NCI-H2107 treated with DMSO at 0.1 percent for 48 hours (cell line): ENCODE measurements around the gene ITPKB.
"Not testable (repeated sequence)": the region's sequence is repeated elsewhere in the genome, so short reads cannot be mapped to it uniquely, and the experiment has no call there.

Source experiments
- DNase-seq: peaks from one replicate; lab custom pipeline; 2025; ENCODE audit not compliant: unreplicated experiment; lab: John Stamatoyannopoulos, UW

The ITPKB gene

DNA sequence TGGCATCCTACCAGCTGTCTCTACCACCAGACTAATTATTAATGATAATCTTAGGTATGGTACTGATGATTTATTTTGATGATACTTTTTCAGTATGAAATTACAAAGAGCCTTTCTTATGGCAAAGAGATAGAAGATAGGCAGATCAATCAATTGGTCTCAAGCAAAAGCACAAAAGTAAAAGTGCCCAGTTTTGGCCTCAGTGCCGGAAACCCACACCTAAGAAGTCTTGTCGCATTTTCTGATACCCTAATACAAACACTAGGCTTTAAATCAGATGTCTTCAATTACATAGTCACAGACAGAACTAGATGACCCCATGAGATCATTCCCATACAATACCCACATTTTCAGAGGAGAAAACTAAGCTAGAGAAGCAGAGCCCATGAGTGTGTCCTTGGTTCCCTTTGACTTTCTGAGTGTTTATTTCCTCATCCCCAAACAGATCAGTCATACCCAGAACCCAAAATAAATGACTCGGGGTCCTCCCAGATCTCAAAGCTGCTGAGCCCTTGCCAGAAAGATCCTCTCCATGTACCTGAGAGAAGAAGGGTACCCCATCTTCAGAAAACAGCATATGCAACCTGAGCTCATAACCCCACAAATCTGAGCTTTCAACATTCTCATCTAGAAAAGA, 7.7 kb downstream of the ITPKB start:
- DNase-seq, result no peak

DNA sequence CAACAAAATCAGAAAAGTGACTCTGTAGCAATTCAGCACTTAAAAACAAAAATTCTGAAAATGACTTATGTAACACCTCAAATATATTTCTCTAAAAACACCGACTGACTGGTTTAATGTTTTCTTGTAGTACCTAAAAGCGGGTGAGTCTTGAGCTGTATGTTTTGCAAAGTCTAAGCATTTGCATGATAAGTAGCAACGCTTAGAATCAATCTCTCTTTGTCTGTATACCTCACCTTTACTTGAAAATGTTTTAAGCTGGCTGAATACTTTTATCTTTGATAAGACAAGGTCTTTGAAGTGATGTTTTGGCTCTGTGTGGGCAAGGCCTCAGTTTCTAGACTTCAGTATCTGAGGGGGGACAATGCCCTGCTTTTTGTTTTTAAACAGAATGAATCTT, 8.2 kb downstream of the ITPKB start:
- DNase-seq, result no peak

DNA sequence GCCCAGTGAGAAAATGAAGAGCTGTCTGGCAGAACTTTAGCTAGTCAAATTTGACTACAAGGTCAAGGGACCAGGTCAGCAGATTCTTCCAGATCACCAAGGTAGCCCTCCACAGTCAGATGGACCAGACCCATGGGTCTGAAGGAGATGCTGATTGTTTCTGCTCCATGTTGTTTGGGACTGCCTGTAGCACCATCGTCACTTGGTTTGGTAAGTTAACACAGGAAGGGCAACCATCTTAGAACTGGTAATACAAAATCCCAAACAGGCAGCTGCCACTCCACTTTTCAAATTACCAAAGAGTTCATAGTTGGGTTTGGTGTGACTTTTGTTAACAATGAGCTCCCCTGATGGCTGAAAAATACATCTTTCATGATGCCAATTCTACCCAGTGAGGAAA, 9.0 kb downstream of the ITPKB start:
- DNase-seq, result no peak

DNA sequence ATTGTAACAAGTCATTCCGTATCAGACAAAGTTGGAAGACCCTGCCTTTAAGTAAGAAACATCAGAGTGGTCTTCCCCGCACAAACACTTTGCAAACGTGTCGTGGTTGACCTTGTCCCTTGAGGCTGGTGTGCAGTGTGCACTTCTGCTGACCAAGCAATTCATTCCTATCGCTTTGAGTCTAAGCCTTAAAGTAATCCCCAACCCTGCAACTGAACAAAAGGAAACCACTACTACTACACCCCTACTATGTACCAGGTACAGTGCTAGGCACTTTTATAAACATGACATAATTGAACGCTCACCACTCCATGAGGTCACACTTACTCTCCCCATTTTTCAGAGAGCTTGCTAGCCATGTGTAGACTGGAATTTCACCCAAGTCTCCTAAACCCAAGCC, 10.6 kb downstream of the ITPKB start:
- no peak for DNase-seq

DNA sequence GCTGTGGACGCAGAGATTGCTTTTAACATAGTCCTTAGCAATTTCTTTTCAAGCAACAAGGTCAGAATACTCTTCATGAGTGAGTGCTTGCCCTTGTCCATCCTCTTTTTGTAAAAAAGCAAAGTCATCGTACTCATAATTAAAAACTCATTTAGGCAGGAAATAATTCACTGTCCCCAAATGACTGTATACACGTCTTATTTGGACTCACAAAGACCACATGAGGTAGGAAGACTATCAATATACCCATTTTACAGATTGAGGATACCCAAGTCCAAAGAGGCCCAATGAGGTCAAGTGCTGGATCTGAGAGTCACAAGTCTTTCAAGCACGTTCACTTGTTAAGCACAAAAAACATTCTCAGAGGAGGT, 13.2 kb downstream of the ITPKB start:
- DNase-seq, result no peak

DNA sequence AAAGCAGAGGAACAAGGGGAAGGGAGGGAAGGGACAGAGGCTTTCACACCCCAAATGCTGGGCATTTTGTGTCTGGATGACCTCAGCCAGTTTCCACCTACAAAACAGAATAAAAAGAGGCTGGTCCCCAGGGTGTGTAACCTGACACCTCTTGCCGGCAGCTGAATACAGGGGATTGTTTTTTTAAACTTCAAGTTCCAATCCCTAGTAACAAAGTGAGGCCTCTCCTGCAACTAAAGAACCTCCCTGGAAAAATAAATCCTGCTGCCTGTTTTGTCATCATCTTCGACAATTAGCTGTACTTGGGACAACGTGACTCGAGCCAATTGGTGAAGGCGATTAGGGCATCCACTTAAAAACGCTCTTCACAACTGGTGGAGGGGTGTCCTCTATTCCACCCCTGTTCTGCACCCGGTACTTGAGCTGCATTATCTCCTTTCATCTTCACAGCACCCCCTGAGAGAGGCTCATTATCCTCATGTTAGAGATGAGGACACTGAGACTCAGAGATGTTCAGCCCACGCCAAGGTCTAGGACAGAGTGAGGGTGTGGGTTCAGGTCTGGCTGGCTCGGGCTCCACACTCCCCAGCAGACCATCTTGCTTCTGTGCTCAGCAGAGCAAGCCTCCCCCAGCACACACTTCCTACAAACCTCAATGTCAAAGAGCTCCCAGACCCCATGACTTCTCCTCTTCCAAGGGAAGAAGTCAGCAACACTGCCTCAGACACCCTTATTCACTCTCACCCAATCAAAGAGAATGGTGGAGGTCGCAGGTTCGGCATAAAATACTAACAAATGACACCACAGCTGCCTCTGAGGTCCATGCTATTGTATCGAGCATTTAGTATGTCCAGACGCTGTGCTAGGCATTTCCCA, 15.2 kb downstream of the ITPKB start:
- DNase-seq, result peak; percentile 98

DNA sequence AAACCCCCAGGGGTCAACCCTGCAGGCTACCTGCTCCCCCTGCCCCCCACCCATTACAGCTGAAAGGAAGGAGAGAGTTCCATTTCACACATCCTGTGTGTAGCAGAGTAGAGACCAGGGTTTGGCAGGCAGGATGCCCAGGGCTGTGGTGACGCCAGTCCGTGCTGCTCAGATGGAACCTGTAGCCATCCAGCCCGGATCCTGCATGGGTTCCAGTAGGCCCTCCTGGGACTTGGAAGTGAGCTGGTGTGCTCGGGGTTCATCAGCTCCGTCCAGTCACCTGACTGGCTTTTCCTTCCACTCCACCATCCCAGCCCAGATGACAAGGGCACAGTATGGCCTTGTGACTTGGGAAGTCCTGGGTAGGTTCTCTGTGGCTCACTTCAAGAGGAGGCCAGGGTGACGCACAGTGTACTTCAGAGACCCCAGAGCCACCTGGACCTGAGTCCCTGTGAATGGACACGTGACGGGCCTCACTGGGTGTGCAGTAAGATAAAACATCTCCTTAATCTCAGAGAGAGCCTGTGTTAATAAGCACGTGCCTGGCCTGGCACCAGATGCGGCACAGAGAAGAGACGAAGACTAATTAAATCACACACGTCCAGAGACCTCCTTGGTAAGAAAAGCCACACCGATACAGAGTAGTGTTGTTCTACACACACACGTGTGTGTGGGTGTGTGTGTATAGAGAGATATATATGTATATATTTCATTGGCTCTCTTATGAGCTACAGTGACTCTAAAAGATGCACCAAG, 16.0 kb downstream of the ITPKB start:
- no peak for DNase-seq

DNA sequence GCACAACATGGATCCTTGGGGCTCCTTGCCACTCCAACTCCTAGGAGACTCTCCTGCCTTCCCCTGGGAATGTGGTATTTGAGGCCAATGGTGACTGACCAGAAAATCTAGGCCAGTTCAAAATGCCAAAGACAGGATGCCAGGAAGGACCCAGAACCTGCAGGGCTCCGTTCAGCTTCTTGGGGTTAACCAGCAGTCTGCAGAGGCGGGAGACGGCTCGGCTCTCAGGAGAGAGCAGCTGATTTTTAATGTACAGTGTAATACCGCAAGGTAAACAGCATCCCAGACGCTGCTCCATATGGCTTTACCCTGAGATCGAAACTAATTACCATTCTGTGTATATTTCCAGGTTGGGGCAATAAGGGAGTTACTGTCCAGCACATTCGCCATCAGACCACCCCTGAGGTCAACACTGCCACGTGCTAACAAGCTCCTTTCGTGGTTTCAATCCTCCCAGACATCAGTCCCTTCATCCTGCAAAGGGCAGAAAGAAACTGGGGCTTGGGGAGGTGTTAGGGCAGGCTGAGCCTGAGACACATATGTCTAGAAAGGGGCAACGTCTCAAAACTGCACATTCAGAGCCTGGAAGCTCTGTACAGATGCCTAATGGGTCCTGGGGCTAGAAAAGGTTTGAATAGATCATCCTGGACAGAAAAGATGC, 16.7 kb downstream of the ITPKB start:
- peak; percentile 86 for DNase-seq

DNA sequence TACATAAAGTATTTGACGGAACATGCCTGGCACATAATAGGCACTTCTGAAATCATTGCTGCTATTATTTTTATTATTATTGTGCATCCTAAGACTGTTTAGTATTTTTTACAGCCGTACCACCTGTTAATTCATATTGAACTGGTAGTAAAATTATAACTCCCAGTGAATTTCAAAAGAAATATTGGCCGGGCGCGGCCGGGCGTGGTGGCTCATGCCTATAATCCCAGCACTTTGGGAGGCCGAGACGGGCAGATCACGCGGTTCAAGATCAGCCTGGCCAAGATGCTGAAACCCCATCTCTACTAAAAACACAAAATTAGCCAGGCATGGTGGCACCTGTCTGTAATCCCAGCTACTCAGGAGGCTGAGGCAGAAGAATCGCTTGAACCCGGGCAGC, 18.5 kb downstream of the ITPKB start:
- not testable (repeated sequence) for DNase-seq

DNA sequence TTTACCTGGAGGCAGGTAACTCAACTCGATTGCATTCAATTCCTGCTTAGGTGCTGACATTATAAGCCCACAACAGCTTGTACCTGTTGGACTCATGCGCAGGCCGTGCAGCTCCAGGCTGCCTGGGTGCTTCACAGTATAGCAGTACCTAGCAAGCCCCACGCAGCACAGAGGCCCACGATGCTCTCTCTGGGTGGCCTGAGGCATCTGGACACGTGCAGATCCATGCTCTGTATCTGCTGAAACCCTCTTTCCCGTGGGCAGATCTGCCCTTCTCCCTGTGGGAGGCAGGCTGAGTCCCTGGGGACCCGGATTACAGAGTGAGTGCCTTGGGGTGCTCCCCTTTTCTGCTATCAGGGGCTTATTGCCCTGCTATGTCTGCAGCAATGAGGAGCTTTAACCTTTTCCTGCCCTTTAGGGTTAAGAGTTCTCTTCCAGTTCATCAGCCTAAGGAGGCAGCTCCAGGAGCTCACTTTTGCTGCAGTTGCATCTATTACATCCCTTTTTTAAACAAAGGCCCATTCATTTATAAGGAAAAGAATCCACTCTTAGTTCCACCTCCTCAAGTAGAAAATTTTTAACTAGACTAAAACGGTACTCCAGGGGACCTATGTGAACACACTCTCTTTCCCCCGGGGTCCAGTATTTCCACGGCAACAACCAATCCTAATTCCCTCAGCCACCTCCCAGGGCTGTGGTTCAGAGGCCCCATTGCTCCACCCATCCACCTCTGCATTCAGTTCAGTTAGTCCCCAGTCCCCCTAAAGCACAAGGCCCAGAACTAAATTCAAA, 19.3 kb downstream of the ITPKB start:
- no peak for DNase-seq

DNA sequence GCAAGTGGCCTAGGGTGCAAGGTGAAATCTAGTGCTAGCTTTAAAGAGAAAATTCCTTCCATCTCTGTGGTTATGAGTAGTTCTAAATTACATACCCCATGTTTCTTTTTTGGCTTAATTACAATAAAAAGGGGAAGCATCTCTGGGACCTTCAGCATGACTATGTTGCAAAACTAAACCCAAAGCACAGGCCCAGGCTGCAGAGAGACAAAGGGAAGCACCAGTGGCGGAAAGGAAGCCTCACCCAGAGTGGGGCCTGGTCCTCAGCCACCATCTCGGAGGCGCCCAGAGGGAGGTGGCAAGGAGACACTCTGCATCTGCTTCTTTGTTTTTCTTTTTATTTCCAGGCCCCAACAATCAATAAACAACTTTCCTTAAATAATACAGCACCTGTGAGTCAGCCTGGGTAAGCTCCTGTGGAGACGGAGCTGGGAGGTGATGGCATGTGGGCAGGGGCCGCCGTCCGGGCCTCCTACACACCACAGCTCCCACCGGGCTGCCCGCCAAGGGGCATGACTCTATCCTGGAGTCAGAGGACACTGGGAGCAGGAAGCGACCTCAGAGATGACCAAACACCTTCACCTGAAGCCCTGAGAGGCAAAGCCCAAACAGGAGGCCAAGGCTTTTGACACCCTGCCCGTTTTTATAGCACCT, 21.7 kb downstream of the ITPKB start:
- DNase-seq, result peak; percentile 58

DNA sequence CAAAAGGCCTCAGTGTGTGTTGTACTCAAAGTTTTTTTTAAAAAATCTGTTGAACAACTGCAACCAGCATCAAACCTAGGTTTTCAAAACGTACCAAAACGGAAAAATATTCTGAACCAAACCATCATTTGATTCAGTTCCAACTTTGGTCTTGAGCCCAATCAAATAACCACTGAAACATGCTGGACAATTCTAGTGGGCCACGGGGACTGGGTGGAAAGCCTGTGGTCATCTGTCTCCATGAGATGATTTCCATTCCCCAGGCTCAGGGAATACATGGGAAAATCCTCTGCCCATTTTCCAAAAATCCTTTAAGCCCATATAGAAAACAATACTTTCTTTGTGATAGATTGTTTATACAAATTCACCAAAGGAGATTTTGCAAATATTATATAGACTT, 22.5 kb downstream of the ITPKB start:
- DNase-seq, result no peak

DNA sequence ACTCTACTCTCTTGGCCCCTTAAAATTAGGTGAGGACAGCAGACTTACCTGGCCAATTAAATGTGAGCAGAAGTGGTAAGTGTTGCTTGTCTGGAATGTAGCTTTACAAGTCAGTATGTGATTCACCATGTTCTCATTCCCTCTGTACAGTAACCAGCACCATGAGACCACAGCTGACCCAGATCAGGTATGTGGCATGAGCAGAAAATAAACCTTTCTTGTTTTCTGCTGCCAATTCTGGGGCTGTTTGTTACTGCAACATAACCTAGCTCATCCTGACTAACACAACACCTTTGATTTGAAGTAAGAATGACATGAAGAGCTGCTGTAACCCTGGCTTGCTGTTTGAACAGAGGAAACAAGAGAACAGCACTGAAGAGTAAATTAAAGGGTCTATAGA, 24.9 kb downstream of the ITPKB start:
- no peak for DNase-seq

DNA sequence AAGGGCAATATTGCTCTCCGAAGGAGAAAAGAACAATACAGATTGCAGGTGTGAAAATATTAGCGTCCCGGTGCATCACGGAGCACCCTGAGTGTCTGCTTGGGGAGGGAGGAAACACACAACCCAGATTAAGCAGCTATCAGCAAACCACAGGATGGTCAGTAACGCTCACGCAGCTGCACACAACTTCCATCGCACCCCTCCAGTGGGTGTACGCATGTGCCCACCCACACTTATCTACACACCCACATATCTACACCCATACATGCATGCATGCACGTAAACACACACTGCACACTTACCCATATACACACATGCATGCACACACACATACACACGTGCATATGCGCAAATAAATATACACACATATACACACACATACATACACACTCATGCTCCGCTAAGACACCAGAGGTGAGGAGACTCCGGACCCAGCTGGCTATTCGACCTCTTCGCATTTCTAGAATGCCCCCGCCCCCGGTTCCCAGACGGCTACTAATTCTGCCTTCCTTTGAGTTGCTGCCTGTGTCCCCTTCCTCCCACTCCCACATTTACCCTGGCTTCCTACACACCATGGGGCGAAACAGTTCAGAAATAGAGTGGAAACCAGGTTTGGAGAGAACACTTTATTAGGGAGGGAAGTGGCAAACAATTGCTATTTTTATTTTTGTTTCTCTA, 26.2 kb downstream of the ITPKB start:
- no peak for DNase-seq

DNA sequence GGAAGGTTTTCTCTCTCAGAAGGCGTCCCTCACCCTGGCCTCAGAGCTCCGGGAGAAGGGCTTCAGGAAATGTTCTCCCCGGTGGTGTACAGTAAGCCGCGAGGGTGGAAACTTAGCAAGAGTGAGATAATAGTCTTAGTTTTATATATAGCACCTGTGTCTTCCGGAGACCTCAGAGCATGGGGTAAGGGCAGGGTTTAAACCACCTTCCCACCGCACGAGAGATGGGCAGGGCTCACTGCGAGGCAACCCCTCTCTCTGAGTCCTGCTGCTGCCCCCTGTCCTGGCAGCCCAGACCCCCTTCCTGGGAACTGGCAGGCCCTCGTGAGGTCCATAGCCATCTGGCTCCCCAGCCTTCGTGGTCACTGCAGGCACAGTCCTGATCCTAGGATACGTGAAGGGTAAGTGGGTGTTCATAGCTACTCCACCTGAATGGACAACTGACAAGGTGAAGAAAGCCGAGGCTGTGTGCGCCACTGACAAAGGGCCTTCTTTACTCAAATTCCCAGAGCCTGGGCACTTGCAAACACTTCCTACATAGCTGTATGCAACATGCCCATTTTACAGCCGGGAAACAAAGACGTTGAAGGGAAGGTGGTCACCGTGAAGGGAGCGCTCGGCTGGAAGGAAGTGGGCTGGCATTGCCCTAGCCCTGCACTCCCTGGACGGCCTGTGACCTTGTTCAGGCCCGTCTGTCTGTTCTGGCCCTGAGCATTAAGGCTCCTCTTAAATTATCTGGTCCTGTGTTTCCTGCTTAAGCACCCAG, 26.9 kb downstream of the ITPKB start:
- DNase-seq, result no peak

DNA sequence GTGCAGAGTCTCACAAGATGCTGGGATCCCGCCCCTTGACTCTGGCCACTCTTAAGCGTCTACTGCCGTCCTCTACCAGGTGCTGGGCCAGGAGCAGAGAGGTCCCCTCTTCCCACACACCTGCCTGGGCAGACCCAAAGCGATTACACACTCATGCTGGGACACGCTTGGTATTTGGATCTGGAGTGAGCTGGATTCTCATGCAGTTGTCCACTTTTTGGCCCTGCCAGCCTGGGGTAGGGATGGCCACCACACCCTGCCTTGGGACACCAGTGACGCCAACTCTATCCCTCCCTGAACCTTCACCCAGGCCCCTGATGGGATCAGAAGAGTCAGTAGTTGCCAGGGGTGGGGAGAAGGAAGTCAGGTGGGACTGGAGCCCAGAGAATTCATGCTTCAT, 28.6 kb downstream of the ITPKB start:
- DNase-seq, result no peak

DNA sequence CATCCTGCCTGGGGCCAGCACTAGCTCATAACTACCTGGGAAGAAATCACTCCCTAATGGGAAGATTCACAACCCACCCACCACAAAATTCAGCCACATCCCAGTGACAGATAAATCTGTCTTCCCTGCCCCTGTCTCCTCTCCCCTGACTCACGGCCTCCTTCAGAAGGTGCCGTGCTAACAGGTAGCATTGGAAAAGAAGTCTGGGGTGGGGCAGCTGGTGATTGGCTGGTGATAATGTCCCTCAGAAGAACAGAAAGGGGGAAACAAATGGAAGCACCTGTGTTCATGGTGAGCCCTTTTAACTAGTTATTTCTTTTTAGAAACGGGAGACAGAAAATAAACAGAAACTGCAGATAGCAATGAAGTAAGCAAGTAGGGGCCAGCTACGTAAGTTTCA, 29.1 kb downstream of the ITPKB start:
- no peak for DNase-seq

DNA sequence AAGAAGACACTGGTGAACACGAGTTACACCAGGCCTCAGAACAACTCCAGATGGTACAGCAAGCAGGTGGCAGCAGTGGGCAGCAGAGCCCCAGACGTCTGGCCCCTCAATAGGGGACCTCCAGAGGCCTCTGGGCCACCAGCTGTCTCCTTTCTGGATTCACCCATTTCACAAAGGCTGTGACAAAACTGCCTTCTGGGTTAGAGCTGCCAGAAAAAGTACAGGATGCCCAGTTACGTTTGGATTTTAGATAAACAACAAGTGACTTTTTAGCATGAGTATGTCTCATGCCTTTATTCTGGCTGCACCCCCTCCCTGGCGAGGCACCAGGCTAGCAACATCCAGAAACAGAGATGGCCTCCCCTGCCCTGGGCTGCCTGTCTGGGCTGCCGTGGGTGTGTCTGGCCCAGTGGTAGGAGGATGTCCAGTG, 30.1 kb downstream of the ITPKB start:
- DNase-seq, result no peak

DNA sequence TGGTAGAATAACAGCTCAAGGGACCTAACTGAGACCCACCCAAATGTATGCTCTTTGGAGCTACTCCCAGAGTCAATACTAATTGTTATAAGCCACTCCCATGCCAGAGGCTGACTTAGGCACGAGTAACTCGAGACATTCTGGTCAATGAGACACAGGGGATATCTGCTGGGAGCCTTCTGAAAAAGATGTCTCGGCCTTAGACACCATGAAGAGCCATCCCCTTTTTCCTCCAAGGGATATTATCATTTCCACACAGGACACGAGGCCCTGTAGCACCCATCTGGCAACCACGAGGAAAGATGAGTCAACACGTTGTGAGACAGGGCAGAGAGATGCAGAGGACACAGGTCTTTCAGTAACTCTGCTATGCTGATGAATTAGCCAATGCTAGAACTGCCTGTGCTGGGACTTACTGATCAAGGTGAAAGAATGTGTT, 30.7 kb downstream of the ITPKB start:
- no peak for DNase-seq
